ENCODE data around the gene PGLYRP1.

- no peak for TF ChIP-seq EZH2phosphoT487 (IDR thresholded peaks at IDR 0.05; ENCODE audit: low read depth)
- no peak for TF ChIP-seq CTCF (IDR thresholded peaks at IDR 0.05; ENCODE audit: low read depth, low read length)
Observed at GRCh38 chr19:46040125-46040524, 17.3 kb upstream of the PGLYRP1 start.
